Spleen (tissue), 11 donors: ENCODE results near the gene LRRC26. TPM values are rescaled to one million over a fixed set of nuclear protein-coding genes. Genes with fewer than 3 reads are reported as not detected.
A peak's percentile ranks its signal among the peaks of the same experiment; 100 is the strongest.

ENCODE experiments used
- DNase-seq: peaks from one replicate; pipeline ENCODE4 v3.0.0-alpha.2; 2020
- H3K27ac ChIP-seq, 8 donors: fragments of 200-600 bp; sonication (generic) in 7 of 8; 1 replicate in 4 of 8; 2 replicates in 4 of 8; pipeline versions ENCODE4 v1.5.0 to v1.8.0; 2016 to 2021; ENCODE audit warnings: inconsistent platforms in 4 of 8, mild to moderate bottlenecking in 4 of 8, moderate library complexity in 1 of 8
- H3K27me3 ChIP-seq, 7 donors: fragments of 200-600 bp; sonication (generic) in 6 of 7; replicated peaks in 1 of 7; 1 replicate in 4 of 7; 2 replicates in 3 of 7; pipeline versions ENCODE4 v1.5.0 to v1.8.0; 2016 to 2021; ENCODE audit warnings: inconsistent platforms in 3 of 7, mild to moderate bottlenecking in 1 of 7
- H3K36me3 ChIP-seq, 6 donors: fragments of 200-600 bp; sonication (generic) in 5 of 6; 1 replicate in 4 of 6; 2 replicates in 2 of 6; pipeline versions ENCODE4 v1.5.0 to v1.8.0; 2016 to 2021; ENCODE audit warnings: inconsistent platforms in 2 of 6
- H3K4me1 ChIP-seq, 6 donors: fragments of 200-600 bp; sonication (generic) in 5 of 6; 1 replicate in 3 of 6; 2 replicates in 3 of 6; pipeline versions ENCODE4 v1.5.0 to v1.8.0; 2016 to 2021; ENCODE audit warnings: inconsistent platforms in 3 of 6
- H3K4me3 ChIP-seq, 8 donors: fragments of 200-600 bp; sonication (generic) in 7 of 8; 1 replicate in 4 of 8; 2 replicates in 4 of 8; pipeline versions ENCODE4 v1.5.0 to v1.8.0; 2016 to 2021; ENCODE audit warnings: inconsistent platforms in 4 of 8, mild to moderate bottlenecking in 4 of 8, moderate library complexity in 2 of 8
- H3K9me3 ChIP-seq, 8 donors: fragments of 200-600 bp; sonication (generic) in 7 of 8; 1 replicate in 4 of 8; 2 replicates in 4 of 8; pipeline versions ENCODE4 v1.5.0 to v1.8.0; 2016 to 2021; ENCODE audit warnings: inconsistent platforms in 4 of 8
- CTCF ChIP-seq, 11 experiments: fragments of 200-600 bp in 7 of 11; fragments of 450-650 bp in 4 of 11; sonication (generic) in 4 of 11; IDR thresholded peaks in 8 of 11; conservative IDR thresholded peaks in 3 of 11; 1 replicate in 7 of 11; 2 replicates in 4 of 11; pipeline versions ENCODE4 v1.4.0 to v1.8.0; 2016 to 2021; ENCODE audit warnings: antibody characterized with exemption in 11 of 11, inconsistent platforms in 4 of 11, mild to moderate bottlenecking in 1 of 11
- POLR2A ChIP-seq, 3 donors: fragments of 450-650 bp; IDR thresholded peaks; one replicate each; pipeline ENCODE4 v1.5.1; 2017; ENCODE audit warnings: antibody characterized with exemption in 3 of 3, mild to moderate bottlenecking in 1 of 3
- POLR2AphosphoS5 ChIP-seq, 3 donors: sonication (generic); formaldehyde crosslinking; IDR thresholded peaks; one replicate each; pipeline ENCODE4 v1.5.1; 2017; ENCODE audit warnings: antibody characterized with exemption in 3 of 3
- WGBS, 5 donors: extraction: QIAGEN DNeasy Blood & Tissue Kit in 3 of 5; methylation state at CpG; one replicate each; pipeline versions ENCODE4 v1.1.5 to v1.1.7; 2013 to 2018; 5-methylcytosine and 5-hydroxymethylcytosine counted together
- intact Hi-C: fragments of 100-400 bp; cut with DNase I; formaldehyde crosslinking; loops from one replicate; pipeline ENCODE4 v1.15.0; 2023; ENCODE audit warnings: low total_unique reads
- polyA plus RNA-seq, 3 donors: library from polyadenylated mRNA; stranded (reverse); fragments of 200-250 nt; gene quantifications; one replicate each; pipeline ENCODE4 v1.2.1, GENCODE V29; 2013
- total RNA-seq, 7 donors: library from RNA; depleted of rRNA in 3 of 7; stranded (reverse); fragments of >200 nt in 3 of 7; fragmentation: NEBNext Ultra II Directional in 4 of 7; extraction: Animal tissue kit (Norgen Biotek cat#: 25700) in 4 of 7; gene quantifications; one replicate each; pipeline versions ENCODE4 v1.1.0 to v1.2.1, GENCODE V29; 2016 to 2021
- donor health status: healthy with polysubstance abuse.
- donor health status: DM: no; HTN: no; CAD: no; lungs with moderate emphysema.
- donor health status: DM: no; HTN: no; CAD: no.
- donor health status: Bipolar disorder and iron deficiency.
- donor health status: healthy.
- donor health status: DM: no; HTN: no; CAD: no.
- donor health status: DM: yes; HTN: yes; CAD: no.

Gene LRRC26
- total and polyA plus RNA-seq, 10 donors = 0.06 to 0.60 (median 0.28) TPM; not detected in 7

- no peak overlapping the region for H3K27ac ChIP-seq
- peak overlapping the region in 5 of 8 donors; percentile 8 to 59 (median 18) for H3K4me3 ChIP-seq
- no peaks in the 10 kb centered on the region for H3K9me3 ChIP-seq
- DNase-seq = no peak
- no peaks in the 10 kb centered on the region for H3K36me3 ChIP-seq
- no peak for TF ChIP-seq POLR2A (IDR thresholded peaks at IDR 0.05)
- TF ChIP-seq CTCF (IDR thresholded peaks at IDR 0.05 in 8 of 11, conservative IDR thresholded peaks at IDR 0.05 in 3 of 11) = no peak
- no peak for TF ChIP-seq POLR2AphosphoS5 (IDR thresholded peaks at IDR 0.05)
- 11 to 44% (median 37%) methylated on average over 7 to 26 of the region's 26 CpGs for WGBS, 5 donors
- intact Hi-C loops = no loop called here
- H3K4me1 ChIP-seq = peaks cover 5 to 53% (median 35%) of the 10 kb centered on the region in 6 donors
- H3K27me3 ChIP-seq = peaks cover 18 to 100% (median 100%) of the 10 kb centered on the region in 7 donors
Observed at GRCh38 chr9:137163365-137163715, 6.5 kb downstream of the LRRC26 start.

GRCh38 chr9:137162505-137163364, 7.1 kb downstream of the LRRC26 start:
- peaks cover 0 to 48% (median 29%) of the 10 kb centered on the region in 6 donors for H3K4me1 ChIP-seq
- no peaks in the 10 kb centered on the region for H3K9me3 ChIP-seq
- intact Hi-C loops = no loop called here
- 15 to 31% (median 19%) methylated on average over 17 to 74 of the region's 74 CpGs for WGBS, 5 donors
- TF ChIP-seq POLR2AphosphoS5 (IDR thresholded peaks at IDR 0.05) = no peak
- no peak for TF ChIP-seq POLR2A (IDR thresholded peaks at IDR 0.05)
- no peak for TF ChIP-seq CTCF (IDR thresholded peaks at IDR 0.05 in 8 of 11, conservative IDR thresholded peaks at IDR 0.05 in 3 of 11)
- H3K27ac ChIP-seq = no peak overlapping the region
- peaks cover 14 to 100% (median 100%) of the 10 kb centered on the region in 7 donors for H3K27me3 ChIP-seq
- no peaks in the 10 kb centered on the region for H3K36me3 ChIP-seq
- peak overlapping the region in 5 of 8 donors; percentile 8 to 59 (median 18) for H3K4me3 ChIP-seq
- no peak for DNase-seq

GRCh38 chr9:137161558-137162486, 8.0 kb downstream of the LRRC26 start:
- Histone ChIP-seq H3K4me3 (peak overlapping the region in 1 of 8 donors; percentile 59), H3K36me3 (no peaks in the 10 kb centered on the region), H3K27ac (no peak overlapping the region), H3K4me1 (peaks cover under 1 to 48% (median 24%) of the 10 kb centered on the region in 6 donors), H3K9me3 (no peaks in the 10 kb centered on the region), H3K27me3 (peaks cover 11 to 100% (median 100%) of the 10 kb centered on the region in 7 donors)
- 11 to 20% (median 16%) methylated on average over 32 to 70 of the region's 71 CpGs for WGBS, 5 donors
- TF ChIP-seq CTCF (IDR thresholded peaks at IDR 0.05 in 8 of 11, conservative IDR thresholded peaks at IDR 0.05 in 3 of 11) = no peak
- no peak for TF ChIP-seq POLR2AphosphoS5 (IDR thresholded peaks at IDR 0.05)
- TF ChIP-seq POLR2A (IDR thresholded peaks at IDR 0.05) = no peak
- intact Hi-C loops = no loop called here
- DNase-seq = no peak
